Karpas-422 (cell line): ENCODE results near the gene HPSE2. TPM values are rescaled to one million over a fixed set of nuclear protein-coding genes. Genes with fewer than 3 reads are reported as not detected.

Experiments used
- DNase-seq: peaks from one replicate; pipeline ENCODE4 v3.0.0-alpha.2; 2015
- H2AFZ ChIP-seq: fragments of 200-600 bp; sonication (generic); 2 replicates; pipeline ENCODE4 v1.6.1; 2014; ENCODE audit warnings: antibody characterized with exemption, low read length, mixed read lengths
- H3K27ac ChIP-seq: fragments of 200-600 bp; sonication (generic); 2 replicates; pipeline ENCODE4 v1.5.1; 2014; ENCODE audit warnings: mild to moderate bottlenecking, low read length, moderate library complexity
- H3K27me3 ChIP-seq: fragments of 200-600 bp; sonication (generic); 2 replicates; pipeline ENCODE4 v1.6.1; 2014; ENCODE audit warnings: low read length, mixed read lengths
- H3K36me3 ChIP-seq: fragments of 200-600 bp; sonication (generic); 2 replicates; pipeline ENCODE4 v1.6.1; 2014; ENCODE audit warnings: low read length, mixed read lengths; ENCODE audit not compliant: insufficient read depth
- H3K4me1 ChIP-seq: fragments of 200-600 bp; sonication (generic); 2 replicates; pipeline ENCODE4 v1.6.1; 2014; ENCODE audit warnings: mild to moderate bottlenecking, low read length, mixed read lengths
- H3K4me2 ChIP-seq: fragments of 200-600 bp; sonication (generic); 2 replicates; pipeline ENCODE4 v1.6.1; 2014; ENCODE audit warnings: low read length, low read depth, mild to moderate bottlenecking; ENCODE audit not compliant: poor library complexity, severe bottlenecking
- H3K4me3 ChIP-seq: fragments of 200-600 bp; sonication (generic); 2 replicates; pipeline ENCODE4 v1.5.1; 2014; ENCODE audit warnings: mild to moderate bottlenecking, antibody characterized with exemption, low read length, mixed read lengths
- H3K79me2 ChIP-seq: fragments of 200-600 bp; sonication (generic); 2 replicates; pipeline ENCODE4 v1.6.1; 2014; ENCODE audit warnings: mild to moderate bottlenecking, low read length, mixed read lengths
- H3K9ac ChIP-seq: fragments of 200-600 bp; sonication (generic); 2 replicates; pipeline ENCODE4 v1.6.0; 2014; ENCODE audit warnings: low read length
- H3K9me2 ChIP-seq: fragments of 200-600 bp; sonication (generic), shearing (Covaris generic); replicated peaks from 2 replicates; pipeline ENCODE4 v1.6.0; 2014; ENCODE audit warnings: mild to moderate bottlenecking, low read length, moderate library complexity; ENCODE audit not compliant: insufficient read depth
- H3K9me3 ChIP-seq: fragments of 300-700, 200-600 bp; sonication (generic); 2 replicates; pipeline ENCODE4 v1.6.1; 2014; ENCODE audit warnings: low read length, mixed read lengths
- H4K20me1 ChIP-seq: fragments of 200-600 bp; sonication (generic); 2 replicates; pipeline ENCODE4 v1.6.1; 2014; ENCODE audit warnings: mild to moderate bottlenecking, antibody characterized with exemption, low read length, low read depth; ENCODE audit not compliant: insufficient read depth
- total RNA-seq: library from RNA; depleted of rRNA; stranded (reverse); fragments of >200 nt; shearing (Covaris generic); gene quantifications from 2 replicates; pipeline ENCODE4 v1.2.3, GENCODE V29; 2014; ENCODE audit warnings: low replicate concordance

Gene HPSE2
- total RNA-seq, 1 experiment from 2014 or later = not detected

GRCh38 chr10:98621630-98622029, 614.0 kb downstream of the HPSE2 start:
- no peak overlapping the region for H3K4me3 ChIP-seq

GRCh38 chr10:98620503-98620902, 615.1 kb downstream of the HPSE2 start:
- Histone ChIP-seq H3K9me3 (no peaks in the 10 kb centered on the region), H3K4me3 (no peak overlapping the region), H3K79me2 (no peaks in the 10 kb centered on the region), H3K9ac (no peak overlapping the region), H3K27ac (no peak overlapping the region), H4K20me1 (no peaks in the 10 kb centered on the region), H3K4me2 (no peak overlapping the region), H3K4me1 (no peaks in the 10 kb centered on the region), H3K9me2 (no peaks in the 10 kb centered on the region), H3K27me3 (no peaks in the 10 kb centered on the region), H3K36me3 (no peaks in the 10 kb centered on the region), H2AFZ (no peak overlapping the region)
- DNase-seq = no peak

More at GRCh38 chr10:98621630-98622029, 614.0 kb downstream of the HPSE2 start:
- H3K36me3 ChIP-seq = no peaks in the 10 kb centered on the region
- no peak for DNase-seq
- H3K27ac ChIP-seq = no peak overlapping the region
- H3K4me1 ChIP-seq = no peaks in the 10 kb centered on the region
- H3K9me3 ChIP-seq = no peaks in the 10 kb centered on the region
- no peak overlapping the region for H3K9ac ChIP-seq
- H2AFZ ChIP-seq = no peak overlapping the region
- H3K9me2 ChIP-seq = no peaks in the 10 kb centered on the region
- no peaks in the 10 kb centered on the region for H3K27me3 ChIP-seq
- no peak overlapping the region for H3K4me2 ChIP-seq
- H3K79me2 ChIP-seq = no peaks in the 10 kb centered on the region
- no peaks in the 10 kb centered on the region for H4K20me1 ChIP-seq

DNA sequence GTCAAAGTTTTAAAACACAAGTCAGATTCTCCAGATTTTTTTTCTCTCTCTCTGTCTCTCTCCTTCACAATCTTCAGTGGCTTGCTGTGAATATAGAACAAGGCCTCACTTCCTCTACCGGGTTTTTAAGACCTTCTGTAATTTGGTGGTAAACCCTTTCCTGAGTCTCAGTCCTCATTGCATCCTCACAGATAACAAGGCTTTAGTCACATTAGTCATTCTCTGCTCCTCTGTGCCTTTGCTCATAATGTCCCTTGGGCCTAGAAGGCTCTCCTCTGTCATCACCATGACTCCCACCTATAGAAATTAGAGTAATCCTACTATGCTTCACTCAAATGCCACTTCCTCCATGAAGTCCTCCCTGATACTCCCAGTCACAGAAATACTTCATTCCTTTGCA, 616.2 kb downstream of the HPSE2 start:
- DNase-seq = no peak
- Histone ChIP-seq H3K9me2 (no peaks in the 10 kb centered on the region), H3K79me2 (no peaks in the 10 kb centered on the region), H3K9ac (no peak overlapping the region), H3K27me3 (no peaks in the 10 kb centered on the region), H3K9me3 (no peaks in the 10 kb centered on the region), H3K4me1 (no peaks in the 10 kb centered on the region), H4K20me1 (no peaks in the 10 kb centered on the region), H3K27ac (no peak overlapping the region), H3K4me3 (no peak overlapping the region), H3K4me2 (no peak overlapping the region), H2AFZ (no peak overlapping the region), H3K36me3 (no peaks in the 10 kb centered on the region)

- Histone ChIP-seq H3K36me3 (no peaks in the 10 kb centered on the region), H3K27me3 (no peaks in the 10 kb centered on the region), H3K4me3 (no peak overlapping the region), H3K4me1 (no peaks in the 10 kb centered on the region), H3K4me2 (no peak overlapping the region), H3K27ac (no peak overlapping the region), H3K9me2 (no peaks in the 10 kb centered on the region), H3K79me2 (no peaks in the 10 kb centered on the region), H3K9ac (no peak overlapping the region), H4K20me1 (no peaks in the 10 kb centered on the region), H3K9me3 (no peaks in the 10 kb centered on the region), H2AFZ (no peak overlapping the region)
- no peak for DNase-seq
Observed at GRCh38 chr10:98617906-98618520, 617.6 kb downstream of the HPSE2 start.

DNA sequence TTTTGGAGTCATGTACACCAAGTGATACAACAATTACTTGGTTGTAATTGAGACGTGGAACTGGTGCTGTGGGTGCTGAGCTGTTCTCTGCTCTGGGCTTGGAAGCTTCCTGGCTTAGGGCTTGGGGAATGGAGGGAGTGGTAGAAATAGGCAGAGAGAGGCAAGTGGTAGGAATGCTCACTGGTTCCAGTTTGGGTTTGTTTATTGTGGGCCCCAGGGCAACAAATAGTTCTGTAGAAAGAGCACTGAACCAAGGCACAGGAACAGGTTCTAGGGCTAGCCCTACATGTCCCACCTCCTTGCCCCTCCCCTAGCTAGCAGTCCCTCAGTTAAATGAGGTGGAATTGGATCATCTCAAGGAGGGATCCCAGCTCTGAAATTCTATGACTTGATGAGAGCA, 622.2 kb downstream of the HPSE2 start:
- Histone ChIP-seq H3K4me1 (no peaks in the 10 kb centered on the region), H3K9me3 (no peaks in the 10 kb centered on the region), H2AFZ (no peak overlapping the region), H4K20me1 (no peaks in the 10 kb centered on the region), H3K27me3 (no peaks in the 10 kb centered on the region), H3K4me2 (no peak overlapping the region), H3K9ac (no peak overlapping the region), H3K27ac (no peak overlapping the region), H3K36me3 (no peaks in the 10 kb centered on the region), H3K9me2 (no peaks in the 10 kb centered on the region), H3K79me2 (no peaks in the 10 kb centered on the region), H3K4me3 (no peak overlapping the region)
- DNase-seq = no peak

DNA sequence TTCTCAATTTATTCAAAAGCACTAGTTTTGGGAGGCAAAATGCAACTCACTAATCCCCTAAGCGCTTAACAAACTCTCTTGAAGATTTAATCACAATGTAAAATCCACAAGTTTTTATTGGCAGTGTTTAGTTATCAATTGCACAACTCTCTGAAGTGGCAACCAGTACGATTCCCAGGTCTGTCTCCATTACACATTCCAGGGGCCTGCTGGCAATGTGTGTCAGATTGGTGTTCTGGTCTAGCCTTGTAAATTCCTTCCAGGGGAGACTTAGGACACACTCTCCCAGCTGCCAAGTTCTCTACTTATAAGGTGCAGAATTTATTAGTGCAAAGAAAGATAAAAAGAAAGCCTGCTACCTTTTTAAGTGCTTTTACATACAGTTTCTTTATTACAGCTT, 624.2 kb downstream of the HPSE2 start:
- no peaks in the 10 kb centered on the region for H3K9me3 ChIP-seq
- no peaks in the 10 kb centered on the region for H3K79me2 ChIP-seq
- H3K4me1 ChIP-seq = no peaks in the 10 kb centered on the region
- no peaks in the 10 kb centered on the region for H4K20me1 ChIP-seq
- no peak overlapping the region for H3K9ac ChIP-seq
- no peak overlapping the region for H3K27ac ChIP-seq
- H3K36me3 ChIP-seq = no peaks in the 10 kb centered on the region
- no peak overlapping the region for H2AFZ ChIP-seq
- no peak for DNase-seq
- H3K4me2 ChIP-seq = no peak overlapping the region
- no peak overlapping the region for H3K4me3 ChIP-seq
- no peaks in the 10 kb centered on the region for H3K27me3 ChIP-seq
- H3K9me2 ChIP-seq = no peaks in the 10 kb centered on the region

GRCh38 chr10:98610836-98611235, 624.8 kb downstream of the HPSE2 start:
- Histone ChIP-seq H3K9me3 (no peaks in the 10 kb centered on the region), H3K9me2 (no peaks in the 10 kb centered on the region), H3K9ac (no peak overlapping the region), H3K79me2 (no peaks in the 10 kb centered on the region), H3K4me3 (no peak overlapping the region), H3K4me2 (no peak overlapping the region), H2AFZ (no peak overlapping the region), H4K20me1 (no peaks in the 10 kb centered on the region), H3K27ac (no peak overlapping the region), H3K27me3 (no peaks in the 10 kb centered on the region), H3K36me3 (no peaks in the 10 kb centered on the region), H3K4me1 (no peaks in the 10 kb centered on the region)
- DNase-seq = no peak

DNA sequence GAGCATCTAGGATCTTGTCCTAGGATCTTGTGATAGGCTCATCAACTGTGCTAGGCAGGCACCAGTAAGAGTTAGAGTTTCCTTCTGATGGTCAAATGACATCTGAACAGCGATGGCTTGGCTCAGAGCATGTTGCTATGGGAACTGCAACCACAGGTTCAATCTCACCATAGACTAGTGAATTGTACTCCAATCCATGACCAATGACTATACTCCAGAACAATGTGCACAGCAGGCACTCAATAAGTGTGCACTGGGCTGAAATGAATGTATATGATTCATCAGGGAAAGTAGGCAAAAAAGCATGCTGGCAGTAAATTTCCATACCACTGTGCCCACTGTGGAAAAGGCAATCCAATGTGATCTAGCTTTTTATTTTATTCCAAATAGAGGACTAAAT, 625.4 kb downstream of the HPSE2 start:
- Histone ChIP-seq H3K79me2 (no peaks in the 10 kb centered on the region), H4K20me1 (no peaks in the 10 kb centered on the region), H3K4me3 (no peak overlapping the region), H2AFZ (no peak overlapping the region), H3K9me3 (no peaks in the 10 kb centered on the region), H3K9ac (no peak overlapping the region), H3K4me1 (no peaks in the 10 kb centered on the region), H3K36me3 (no peaks in the 10 kb centered on the region), H3K9me2 (no peaks in the 10 kb centered on the region), H3K4me2 (no peak overlapping the region), H3K27ac (no peak overlapping the region), H3K27me3 (no peaks in the 10 kb centered on the region)
- DNase-seq = no peak

DNA sequence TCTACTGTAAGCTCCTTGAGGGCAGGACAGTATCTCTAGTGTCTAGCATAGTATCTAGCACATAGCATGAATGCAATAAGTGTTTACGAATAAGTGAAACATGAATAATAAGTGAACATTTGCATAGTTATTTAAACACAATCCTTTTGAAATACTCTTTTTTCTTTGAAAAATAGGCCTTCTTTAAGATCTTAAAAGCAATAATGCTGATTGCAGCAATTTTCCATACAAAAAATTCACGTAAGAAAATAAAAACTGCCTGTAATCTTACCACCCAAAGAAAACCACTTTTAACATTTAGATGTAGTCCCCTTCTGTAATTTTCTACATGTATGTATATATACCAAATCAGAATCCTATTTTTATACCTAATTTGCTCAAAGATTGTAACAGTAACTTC, 626.4 kb downstream of the HPSE2 start:
- Histone ChIP-seq H3K4me2 (no peak overlapping the region), H3K9me3 (no peaks in the 10 kb centered on the region), H3K9me2 (no peaks in the 10 kb centered on the region), H3K36me3 (no peaks in the 10 kb centered on the region), H3K4me1 (no peaks in the 10 kb centered on the region), H3K79me2 (no peaks in the 10 kb centered on the region), H3K9ac (no peak overlapping the region), H4K20me1 (no peaks in the 10 kb centered on the region), H3K4me3 (no peak overlapping the region), H2AFZ (no peak overlapping the region), H3K27ac (no peak overlapping the region), H3K27me3 (no peaks in the 10 kb centered on the region)
- no peak for DNase-seq
